B cell (primary cell): Measurements from ENCODE around the gene PPP3R1. TPM values are rescaled to one million over a fixed set of nuclear protein-coding genes. Genes with fewer than 3 reads are reported as not detected.

Source experiments
- ATAC-seq: fragments of 200-7000 bp; cut with Tn5 transposase; one replicate; pipeline ENCODE4 v1.10.0; 2021; ENCODE audit warnings: low read depth, mild to moderate bottlenecking, moderate number of reproducible peaks, moderate library complexity
- CTCF ChIA-PET: fragments of 350-600 bp; sonication (Branson Sonifier 250); formaldehyde crosslinking; loops from one replicate; lab custom pipeline; 2021; ENCODE audit warnings: antibody characterized with exemption, inconsistent platforms; lab: Charles Lee
- POLR2A ChIA-PET: fragments of 350-600 bp; sonication (Branson Sonifier 250); formaldehyde crosslinking; loops from one replicate; lab custom pipeline; 2021; ENCODE audit warnings: antibody characterized with exemption; lab: Charles Lee
- DNase-seq: peaks from one replicate; pipeline ENCODE4 v3.0.0; 2013
- H2AFZ ChIP-seq: 2 replicates; pipeline ENCODE4 v1.6.1; 2012; ENCODE audit warnings: mild to moderate bottlenecking, low read depth, low read length; ENCODE audit not compliant: insufficient read depth, poor library complexity, severe bottlenecking
- H3K27ac ChIP-seq, 2 donors: 1 replicate in 1 of 2; 2 replicates in 1 of 2; pipeline ENCODE4 v1.5.1; 2012 to 2013; ENCODE audit warnings: low read length in 2 of 2, mild to moderate bottlenecking in 2 of 2, moderate library complexity in 1 of 2
- H3K27me3 ChIP-seq, 4 experiments: fragments of 200-600 bp in 1 of 4; sonication (generic) in 1 of 4; replicated peaks in 1 of 4; 1 replicate in 2 of 4; 2 replicates in 2 of 4; pipeline versions ENCODE4 v1.6.1 to v1.7.0; 2013 to 2016; ENCODE audit warnings: low read length in 3 of 4, mild to moderate bottlenecking in 2 of 4, mixed read lengths in 1 of 4, moderate library complexity in 1 of 4; ENCODE audit not compliant: insufficient read depth in 4 of 4, control insufficient read depth in 3 of 4; ENCODE audit errors: control extremely low read depth in 1 of 4
- H3K36me3 ChIP-seq, 2 experiments: replicated peaks in 1 of 2; 1 replicate in 1 of 2; 2 replicates in 1 of 2; pipeline versions ENCODE4 v1.6.1 to v1.7.1; 2013; ENCODE audit warnings: low read length in 1 of 2; ENCODE audit not compliant: insufficient read depth in 2 of 2, control insufficient read depth in 1 of 2; ENCODE audit errors: control extremely low read depth in 1 of 2, extremely low read depth in 1 of 2
- H3K4me1 ChIP-seq, 2 donors: fragments of 200-600 bp in 1 of 2; sonication (generic) in 1 of 2; 1 replicate in 1 of 2; 2 replicates in 1 of 2; pipeline versions ENCODE4 v1.5.1 to v1.6.1; 2013 to 2017; ENCODE audit warnings: low read length in 2 of 2; ENCODE audit not compliant: control insufficient read depth in 2 of 2, insufficient read depth in 2 of 2
- H3K4me2 ChIP-seq: replicated peaks from 2 replicates; pipeline ENCODE3; 2012; ENCODE audit warnings: mild to moderate bottlenecking, low read depth, low read length; ENCODE audit not compliant: poor library complexity, severe bottlenecking
- H3K4me3 ChIP-seq, 5 experiments: fragments of 200-600 bp in 1 of 5; sonication (generic) in 1 of 5; 1 replicate in 3 of 5; 2 replicates in 2 of 5; pipeline versions ENCODE4 v1.5.1 to v1.7.0; 2011 to 2016; ENCODE audit warnings: low read length in 4 of 5, mild to moderate bottlenecking in 4 of 5, low read depth in 2 of 5, control low read depth in 1 of 5, moderate library complexity in 1 of 5; ENCODE audit not compliant: insufficient read depth in 1 of 5; ENCODE audit errors: control extremely low read depth in 1 of 5, extremely low read depth in 1 of 5
- H3K79me2 ChIP-seq: fragments of 200-600 bp; sonication (generic); one replicate; pipeline ENCODE4 v1.6.0; 2016; ENCODE audit warnings: low read length; ENCODE audit not compliant: control insufficient read depth, insufficient read depth
- H3K9ac ChIP-seq: fragments of 200-600 bp; sonication (generic); 2 replicates; pipeline ENCODE4 v1.6.1; 2017; ENCODE audit warnings: mild to moderate bottlenecking, low read length, moderate library complexity
- H3K9me3 ChIP-seq, 3 donors: one replicate each; pipeline versions ENCODE4 v1.6.1 to v1.7.1; 2013; ENCODE audit warnings: low read length in 2 of 3; ENCODE audit not compliant: control insufficient read depth in 2 of 3, insufficient read depth in 1 of 3; ENCODE audit errors: control extremely low read depth in 1 of 3
- H4K20me1 ChIP-seq: 2 replicates; pipeline ENCODE4 v1.6.0; 2012; ENCODE audit warnings: mild to moderate bottlenecking, low read length; ENCODE audit not compliant: insufficient read depth, control insufficient read depth, poor library complexity, severe bottlenecking
- H3K27ac Mint-ChIP-seq: one replicate; pipeline ENCODE4 v1.8.0; 2021; ENCODE audit warnings: mixed read lengths
- H3K27me3 Mint-ChIP-seq: one replicate; pipeline ENCODE4 v1.8.0; 2021; ENCODE audit warnings: mixed read lengths
- H3K4me1 Mint-ChIP-seq: one replicate; pipeline ENCODE4 v1.8.0; 2021; ENCODE audit warnings: mixed read lengths
- H3K4me3 Mint-ChIP-seq: one replicate; pipeline ENCODE4 v1.8.0; 2021; ENCODE audit warnings: mixed read lengths
- H3K9me3 Mint-ChIP-seq: one replicate; pipeline ENCODE4 v1.8.0; 2022; ENCODE audit warnings: mixed read lengths; ENCODE audit not compliant: insufficient read depth
- EZH2 ChIP-seq: IDR thresholded peaks from 2 replicates; pipeline ENCODE4 v1.6.1; 2012; ENCODE audit warnings: borderline replicate concordance, low read depth, mild to moderate bottlenecking, moderate library complexity, low read length; ENCODE audit not compliant: insufficient read depth, poor library complexity, severe bottlenecking
- WGBS: methylation state at CpG from one replicate; pipeline ENCODE4 v1.1.5; 2013; ENCODE audit warnings: missing lambda C conversion rate; ENCODE audit not compliant: insufficient coverage; 5-methylcytosine and 5-hydroxymethylcytosine counted together
- intact Hi-C: fragments of 100-400 bp; cut with micrococcal nuclease; formaldehyde crosslinking; loops from one replicate; pipeline ENCODE4 v1.10.0; 2022
- polyA plus RNA-seq: library from polyadenylated mRNA; depleted of rRNA; stranded (reverse); fragments of >200 nt; gene quantifications from 2 replicates; pipeline ENCODE4 v1.2.3, GENCODE V29; 2012
- total RNA-seq, 2 donors: library from RNA; stranded (reverse); fragments of 120-200 nt in 1 of 2; gene quantifications; 1 replicate in 1 of 2; 2 replicates in 1 of 2; pipeline versions ENCODE4 v1.2.3 to v1.2.4, GENCODE V29; 2013 to 2022
- TF ChIP-seq, protein P1 (sequence below): fragments of 200-600 bp; IDR thresholded peaks from one replicate; pipeline ENCODE4 v1.8.0; 2022; ENCODE audit warnings: antibody characterized with exemption, mild to moderate bottlenecking

PPP3R1 gene
- total and polyA plus RNA-seq, 2 donors (not counting 1 experiment from before 2014, with no cell fraction given) = 17.9 to 55.6 TPM

DNA sequence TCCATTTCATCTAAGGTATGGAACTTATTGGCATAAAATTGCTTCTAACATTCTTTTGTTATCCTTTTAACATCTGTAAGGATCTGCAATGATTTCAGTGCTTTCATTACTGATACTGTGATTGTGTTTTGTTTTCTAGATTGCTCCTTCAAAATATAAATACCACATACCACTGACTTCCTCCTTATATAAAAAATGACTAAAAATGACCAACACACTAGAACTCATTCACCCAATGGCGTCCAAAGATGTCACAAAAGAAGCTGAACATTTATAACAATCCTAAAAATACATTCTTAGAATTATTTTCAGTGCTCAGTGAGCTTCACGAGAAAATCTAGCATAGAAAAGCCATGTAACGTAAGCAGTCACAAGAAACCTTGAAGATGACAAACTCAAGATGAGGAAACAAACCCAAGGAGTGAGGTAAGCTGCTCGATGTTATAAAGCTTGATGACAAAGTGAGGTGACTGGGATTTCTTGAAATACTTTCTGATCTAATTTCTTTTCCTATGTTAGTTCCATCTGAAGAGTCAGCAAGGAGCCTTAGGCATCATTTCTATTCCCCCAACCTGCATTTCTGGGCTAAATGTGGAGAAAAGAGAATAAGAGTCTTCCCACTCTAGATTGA lies 52.1 kb downstream of the PPP3R1 start:
- POLR2A ChIA-PET = no interaction called here
- 40% methylated on average over 1 of the region's 4 CpGs for WGBS
- H3K4me3 ChIP-seq = no peak overlapping the region
- H4K20me1 ChIP-seq = peaks cover 14% of the 10 kb centered on the region
- intact Hi-C loops = loop anchor here (5.0 kb wide), 1 partner anchor 43 kb away; the partner anchor contains the start of gene PNO1
- Mint-ChIP-seq H3K9me3 (no peaks in the 10 kb centered on the region), H3K4me1 (peaks cover 60% of the 10 kb centered on the region), H3K27me3 (no peaks in the 10 kb centered on the region), H3K27ac (peak overlapping the region; percentile 62), H3K4me3 (peak overlapping the region; percentile 18)
- DNase-seq = peak; percentile 33
- TF ChIP-seq EZH2 = no peak
- TF ChIP-seq, protein P1, sequence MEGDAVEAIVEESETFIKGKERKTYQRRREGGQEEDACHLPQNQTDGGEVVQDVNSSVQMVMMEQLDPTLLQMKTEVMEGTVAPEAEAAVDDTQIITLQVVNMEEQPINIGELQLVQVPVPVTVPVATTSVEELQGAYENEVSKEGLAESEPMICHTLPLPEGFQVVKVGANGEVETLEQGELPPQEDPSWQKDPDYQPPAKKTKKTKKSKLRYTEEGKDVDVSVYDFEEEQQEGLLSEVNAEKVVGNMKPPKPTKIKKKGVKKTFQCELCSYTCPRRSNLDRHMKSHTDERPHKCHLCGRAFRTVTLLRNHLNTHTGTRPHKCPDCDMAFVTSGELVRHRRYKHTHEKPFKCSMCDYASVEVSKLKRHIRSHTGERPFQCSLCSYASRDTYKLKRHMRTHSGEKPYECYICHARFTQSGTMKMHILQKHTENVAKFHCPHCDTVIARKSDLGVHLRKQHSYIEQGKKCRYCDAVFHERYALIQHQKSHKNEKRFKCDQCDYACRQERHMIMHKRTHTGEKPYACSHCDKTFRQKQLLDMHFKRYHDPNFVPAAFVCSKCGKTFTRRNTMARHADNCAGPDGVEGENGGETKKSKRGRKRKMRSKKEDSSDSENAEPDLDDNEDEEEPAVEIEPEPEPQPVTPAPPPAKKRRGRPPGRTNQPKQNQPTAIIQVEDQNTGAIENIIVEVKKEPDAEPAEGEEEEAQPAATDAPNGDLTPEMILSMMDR = no peak
- H3K9me3 ChIP-seq = no peaks in the 10 kb centered on the region
- no peak overlapping the region for H2AFZ ChIP-seq
- no peak overlapping the region for H3K9ac ChIP-seq
- peak overlapping the region in 1 of 2 donors; percentile 64 for H3K27ac ChIP-seq
- H3K27me3 ChIP-seq = no peaks in the 10 kb centered on the region
- peaks cover 87% of the 10 kb centered on the region for H3K79me2 ChIP-seq
- ATAC-seq = no peak
- H3K36me3 ChIP-seq = no peaks in the 10 kb centered on the region
- CTCF ChIA-PET = interaction anchor here (0.7 to 2.0 kb wide), 4 partner anchors 15 to 241 kb away, joined by 3 to 6 read pairs (median 6); no protein-coding TSS in a partner anchor
- peak overlapping the region; percentile 4 for H3K4me2 ChIP-seq
- peaks cover 5 to 35% of the 10 kb centered on the region in 2 donors for H3K4me1 ChIP-seq

DNA sequence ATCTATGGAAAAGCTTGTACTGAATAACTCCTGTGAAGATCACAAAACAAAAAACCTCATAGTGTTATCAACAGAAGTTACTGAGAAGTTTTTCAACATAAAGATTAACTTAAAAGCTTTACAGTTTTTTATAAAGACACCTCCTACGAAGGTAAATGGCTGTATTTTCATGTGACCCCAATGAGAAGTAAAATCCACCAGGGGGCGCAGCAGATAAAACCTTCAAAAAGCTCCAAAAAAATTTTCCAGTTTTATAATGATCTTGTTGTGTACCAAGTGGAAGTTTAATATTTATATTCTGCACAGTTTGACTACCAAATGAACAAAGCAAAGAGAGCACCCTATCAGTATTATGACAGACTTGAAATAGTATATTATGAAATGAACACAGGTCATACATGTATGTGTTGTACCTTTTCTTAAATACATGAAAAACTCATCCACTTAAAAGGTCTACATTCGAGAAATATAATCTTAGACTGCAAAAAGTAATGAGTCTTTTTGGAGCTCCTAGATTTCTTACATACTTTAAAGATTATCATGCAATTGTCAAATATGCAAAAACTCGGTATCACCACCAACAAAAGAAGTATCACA lies 56.1 kb downstream of the PPP3R1 start:
- TF ChIP-seq, protein P1 = peak; percentile 95
- no peak for TF ChIP-seq EZH2
- H3K4me2 ChIP-seq = no peak overlapping the region
- CTCF ChIA-PET = interaction anchor here (0.6 to 6.5 kb wide), 54 partner anchors 8 to 747 kb away, joined by 3 to 103 read pairs (median 5); partner anchors contain the start of genes CNRIP1 and PPP3R1
- ATAC-seq = peak; percentile 41
- POLR2A ChIA-PET = interaction anchor here (1.0 kb wide), 1 partner anchor 56 kb away, joined by 5 read pairs; no protein-coding TSS in a partner anchor
- no peaks in the 10 kb centered on the region for H3K27me3 Mint-ChIP-seq
- H3K4me1 ChIP-seq = peaks cover 3 to 24% of the 10 kb centered on the region in 2 donors
- no peaks in the 10 kb centered on the region for H3K9me3 Mint-ChIP-seq
- intact Hi-C loops = loop anchor here (1.0 to 5.0 kb wide), 4 partner anchors 55 to 245 kb away; no protein-coding TSS in a partner anchor
- no peak overlapping the region for H2AFZ ChIP-seq
- H3K9me3 ChIP-seq = no peaks in the 10 kb centered on the region
- peaks cover 89% of the 10 kb centered on the region for H3K79me2 ChIP-seq
- H3K27ac Mint-ChIP-seq = no peak overlapping the region
- no peak overlapping the region for H3K9ac ChIP-seq
- no peaks in the 10 kb centered on the region for H3K27me3 ChIP-seq
- no peak overlapping the region for H3K4me3 Mint-ChIP-seq
- WGBS = no CpG with 5 or more reads among the region's 4 CpGs
- no peak overlapping the region for H3K4me3 ChIP-seq
- peak overlapping the region in 1 of 2 donors; percentile 39 for H3K27ac ChIP-seq
- peaks cover 30% of the 10 kb centered on the region for H4K20me1 ChIP-seq
- no peaks in the 10 kb centered on the region for H3K36me3 ChIP-seq
- H3K4me1 Mint-ChIP-seq = peaks cover 56% of the 10 kb centered on the region
- DNase-seq = peak; percentile 66
